T-cell (primary cell): ENCODE data around the gene REG1B. TPM values are rescaled to one million over a fixed set of nuclear protein-coding genes. Genes with fewer than 3 reads are reported as not detected.

ENCODE experiments used
- ATAC-seq, 4 experiments: fragments of 200-7000 bp in 3 of 4; fragments of 150-1000 bp in 1 of 4; cut with Tn5 transposase; replicated peaks in 1 of 4; 1 replicate in 3 of 4; 2 replicates in 1 of 4; pipeline ENCODE4 v1.10.0; 2021; ENCODE audit warnings: moderate library complexity in 3 of 4, mild to moderate bottlenecking in 2 of 4, moderate number of reproducible peaks in 1 of 4
- CTCF ChIA-PET, 2 donors: fragments of 300-600 bp; sonication (Branson Sonifier 250); formaldehyde crosslinking; loops; one replicate each; lab custom pipeline; 2022; ENCODE audit warnings: antibody characterized with exemption in 2 of 2; lab: Charles Lee
- POLR2A ChIA-PET, 2 donors: fragments of 300-600 bp; sonication (Branson Sonifier 250); formaldehyde crosslinking; loops; one replicate each; lab custom pipeline; 2022; ENCODE audit warnings: antibody characterized with exemption in 2 of 2; lab: Charles Lee
- DNase-seq, 35 experiments: peaks; one replicate each; pipeline versions ENCODE4 v3.0.0 to v3.0.0-alpha.2; 2013 to 2023
- H3K27ac ChIP-seq: one replicate; pipeline ENCODE4 v1.5.1; 2013; ENCODE audit warnings: low read length
- H3K27me3 ChIP-seq, 2 experiments: replicated peaks in 1 of 2; 1 replicate in 1 of 2; 2 replicates in 1 of 2; pipeline versions ENCODE4 v1.6.1 to v1.7.0; 2013; ENCODE audit warnings: low read length in 1 of 2, mixed read lengths in 1 of 2; ENCODE audit not compliant: control insufficient read depth in 2 of 2, insufficient read depth in 2 of 2; ENCODE audit errors: extremely low read depth in 1 of 2
- H3K36me3 ChIP-seq, 2 donors: 1 replicate in 1 of 2; 2 replicates in 1 of 2; pipeline versions ENCODE4 v1.6.1 to v1.7.0; 2013; ENCODE audit warnings: low read length in 1 of 2; ENCODE audit not compliant: control insufficient read depth in 2 of 2, insufficient read depth in 1 of 2; ENCODE audit errors: extremely low read depth in 1 of 2
- H3K4me1 ChIP-seq, 2 experiments: 1 replicate in 1 of 2; 2 replicates in 1 of 2; pipeline versions ENCODE4 v1.6.1 to v1.7.0; 2013; ENCODE audit warnings: low read length in 2 of 2, mixed read lengths in 1 of 2; ENCODE audit not compliant: insufficient read depth in 2 of 2, control insufficient read depth in 1 of 2; ENCODE audit errors: extremely low read depth in 1 of 2
- H3K4me3 ChIP-seq, 2 donors: 1 replicate in 1 of 2; 2 replicates in 1 of 2; pipeline versions ENCODE4 v1.5.1 to v1.7.0; 2013; ENCODE audit warnings: mild to moderate bottlenecking in 2 of 2, low read length in 1 of 2, moderate library complexity in 1 of 2; ENCODE audit not compliant: control insufficient read depth in 1 of 2; ENCODE audit errors: extremely low read depth in 1 of 2
- H3K9me3 ChIP-seq: 2 replicates; pipeline ENCODE4 v1.7.0; 2013
- H3K27ac Mint-ChIP-seq, 2 donors: one replicate each; pipeline ENCODE4 v1.8.0; 2020 to 2021; ENCODE audit warnings: mild to moderate bottlenecking in 2 of 2, mixed read lengths in 2 of 2
- H3K27me3 Mint-ChIP-seq, 2 donors: one replicate each; pipeline ENCODE4 v1.8.0; 2021 to 2022; ENCODE audit warnings: mixed read lengths in 2 of 2
- H3K36me3 Mint-ChIP-seq: one replicate; pipeline ENCODE4 v1.8.0; 2021; ENCODE audit warnings: mixed read lengths
- H3K4me1 Mint-ChIP-seq, 3 donors: one replicate each; pipeline ENCODE4 v1.8.0; 2020 to 2022; ENCODE audit warnings: mixed read lengths in 3 of 3, mild to moderate bottlenecking in 1 of 3
- H3K4me3 Mint-ChIP-seq, 3 donors: one replicate each; pipeline ENCODE4 v1.8.0; 2020 to 2022; ENCODE audit warnings: mild to moderate bottlenecking in 3 of 3, mixed read lengths in 3 of 3, moderate library complexity in 3 of 3
- H3K9me3 Mint-ChIP-seq, 3 donors: one replicate each; pipeline ENCODE4 v1.8.0; 2020 to 2022; ENCODE audit warnings: mixed read lengths in 3 of 3
- WGBS: methylation state at CpG from one replicate; pipeline ENCODE4 v1.1.5; 2013; ENCODE audit warnings: missing lambda C conversion rate; ENCODE audit not compliant: insufficient coverage; 5-methylcytosine and 5-hydroxymethylcytosine counted together
- total RNA-seq, 35 experiments: library from RNA in 6 of 35; stranded (reverse) in 6 of 35; fragments of 120-200 nt in 1 of 35; gene quantifications; one replicate each; pipeline versions ENCODE4 v1.2.1 to v1.2.4 and lab custom pipeline; 2013 to 2026

REG1B gene
- total RNA-seq, 5 donors from 2014 or later (not counting 1 experiment from before 2014, with no cell fraction given): 4.9 to 6.5 (median 5.4) TPM; not detected in 2

GRCh38 chr2:79112269-79112668 lies 24.5 kb upstream of the REG1B start:
- H3K27ac Mint-ChIP-seq: no peak overlapping the region
- Histone ChIP-seq H3K9me3 (peaks cover 2% of the 10 kb centered on the region), H3K27ac (no peak overlapping the region), H3K36me3 (no peaks in the 10 kb centered on the region), H3K4me1 (no peaks in the 10 kb centered on the region), H3K27me3 (no peaks in the 10 kb centered on the region), H3K4me3 (no peak overlapping the region)
- ATAC-seq (no peak), DNase-seq (no peak)
- no peak overlapping the region for H3K4me3 Mint-ChIP-seq
- ChIA-PET CTCF (no interaction called here), POLR2A (no interaction called here)
- H3K4me1 Mint-ChIP-seq: no peaks in the 10 kb centered on the region
- H3K36me3 Mint-ChIP-seq: no peaks in the 10 kb centered on the region
- WGBS: 67% methylated on average over 1 of the region's 3 CpGs
- H3K27me3 Mint-ChIP-seq: no peaks in the 10 kb centered on the region
- H3K9me3 Mint-ChIP-seq: peaks cover 5 to 10% (median 6%) of the 10 kb centered on the region in 3 donors

- Histone ChIP-seq H3K4me1 (no peaks in the 10 kb centered on the region), H3K27ac (no peak overlapping the region), H3K36me3 (no peaks in the 10 kb centered on the region), H3K9me3 (peaks cover 3% of the 10 kb centered on the region), H3K27me3 (no peaks in the 10 kb centered on the region), H3K4me3 (no peak overlapping the region)
- no peak for ATAC-seq
- H3K4me1 Mint-ChIP-seq: no peaks in the 10 kb centered on the region
- H3K9me3 Mint-ChIP-seq: peaks cover 12 to 18% (median 14%) of the 10 kb centered on the region in 3 donors
- DNase-seq: no peak
- no peak overlapping the region for H3K4me3 Mint-ChIP-seq
- CTCF ChIA-PET: no interaction called here
- H3K27ac Mint-ChIP-seq: no peak overlapping the region
- no peaks in the 10 kb centered on the region for H3K27me3 Mint-ChIP-seq
- WGBS: 71% methylated on average over 1 of the region's 2 CpGs
- POLR2A ChIA-PET: no interaction called here
- H3K36me3 Mint-ChIP-seq: no peaks in the 10 kb centered on the region
Observed at GRCh38 chr2:79105259-79105658, 17.5 kb upstream of the REG1B start.

DNA sequence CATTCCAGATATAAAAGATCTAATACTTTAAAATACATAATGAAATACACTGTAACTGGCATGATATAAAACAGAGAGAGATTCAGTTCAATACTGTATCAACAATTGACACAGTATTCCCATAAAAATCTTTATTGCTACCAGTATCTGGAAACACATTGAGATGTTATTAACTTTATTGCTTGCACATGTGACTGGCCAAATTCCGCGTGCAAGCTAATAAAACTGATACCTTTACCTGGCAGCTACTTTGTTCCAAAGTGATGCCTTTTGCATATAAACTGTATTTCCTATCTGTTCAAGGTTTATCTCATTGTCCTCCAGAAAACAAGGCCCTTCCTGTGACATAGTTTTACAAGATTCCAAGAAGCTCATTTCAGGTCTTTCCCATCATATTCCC lies 15.4 kb upstream of the REG1B start:
- no peaks in the 10 kb centered on the region for H3K4me1 Mint-ChIP-seq
- H3K36me3 Mint-ChIP-seq: no peaks in the 10 kb centered on the region
- Histone ChIP-seq H3K4me1 (no peaks in the 10 kb centered on the region), H3K4me3 (no peak overlapping the region), H3K27ac (no peak overlapping the region), H3K36me3 (no peaks in the 10 kb centered on the region), H3K9me3 (peaks cover 3% of the 10 kb centered on the region), H3K27me3 (no peaks in the 10 kb centered on the region)
- ChIA-PET POLR2A (no interaction called here), CTCF (no interaction called here)
- DNase-seq (no peak), ATAC-seq (no peak)
- H3K27me3 Mint-ChIP-seq: no peaks in the 10 kb centered on the region
- no peak overlapping the region for H3K4me3 Mint-ChIP-seq
- WGBS: 100% methylated on average over 2 of the region's 2 CpGs
- peaks cover 11 to 22% (median 13%) of the 10 kb centered on the region in 3 donors for H3K9me3 Mint-ChIP-seq
- H3K27ac Mint-ChIP-seq: no peak overlapping the region

DNA sequence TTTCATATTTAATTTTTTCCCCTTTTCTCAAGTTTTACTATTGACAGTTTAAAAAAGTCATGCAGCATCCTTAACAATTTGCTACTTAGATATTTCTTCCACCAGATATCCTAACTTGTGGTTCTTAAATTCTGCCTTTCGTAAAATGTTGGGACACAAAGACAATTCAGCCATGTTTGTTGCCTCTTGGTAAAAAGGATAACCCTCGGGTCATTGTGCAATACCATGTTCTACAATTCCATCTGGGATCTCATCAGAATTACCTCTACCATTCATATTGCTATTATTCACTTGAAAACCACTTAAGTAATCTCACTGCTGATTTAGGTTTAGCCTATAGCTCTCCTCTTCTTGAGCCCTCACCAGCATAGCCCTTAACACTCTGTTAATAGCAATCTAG lies 13.2 kb upstream of the REG1B start:
- H3K4me3 ChIP-seq: no peak overlapping the region
- CTCF ChIA-PET: no interaction called here
- no peaks in the 10 kb centered on the region for H3K36me3 ChIP-seq
- no peaks in the 10 kb centered on the region for H3K4me1 ChIP-seq
- Mint-ChIP-seq H3K4me1 (no peaks in the 10 kb centered on the region), H3K36me3 (no peaks in the 10 kb centered on the region), H3K9me3 (peaks cover 18 to 33% (median 23%) of the 10 kb centered on the region in 3 donors), H3K4me3 (no peak overlapping the region), H3K27ac (no peak overlapping the region), H3K27me3 (no peaks in the 10 kb centered on the region)
- no CpG with 5 or more reads among the region's 2 CpGs for WGBS
- DNase-seq (no peak), ATAC-seq (no peak)
- H3K9me3 ChIP-seq: peaks cover 3% of the 10 kb centered on the region
- no peak overlapping the region for H3K27ac ChIP-seq
- POLR2A ChIA-PET: no interaction called here
- no peaks in the 10 kb centered on the region for H3K27me3 ChIP-seq

DNA sequence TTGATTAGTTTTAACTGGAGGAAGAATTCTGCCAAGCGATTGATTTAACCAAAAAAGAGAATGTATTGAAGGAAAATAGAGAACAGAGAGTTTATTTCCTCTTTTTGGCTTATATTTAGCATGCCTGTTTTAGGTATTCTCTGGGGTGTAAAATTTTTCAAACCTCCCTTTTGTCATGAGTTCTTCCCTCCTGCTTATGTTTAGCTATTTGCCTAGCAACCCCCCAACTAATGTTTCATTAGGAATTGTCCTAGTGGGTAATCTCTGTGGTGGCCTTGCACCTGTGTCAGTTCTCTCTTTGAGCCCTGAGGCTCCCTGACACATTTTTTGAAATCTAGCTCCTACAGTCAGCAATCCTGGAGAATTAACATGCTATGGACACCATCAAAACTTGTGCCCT lies 12.5 kb upstream of the REG1B start:
- ATAC-seq (no peak), DNase-seq (no peak)
- Mint-ChIP-seq H3K27ac (no peak overlapping the region), H3K36me3 (no peaks in the 10 kb centered on the region), H3K9me3 (peaks cover 18 to 33% (median 23%) of the 10 kb centered on the region in 3 donors), H3K4me1 (no peaks in the 10 kb centered on the region), H3K4me3 (no peak overlapping the region), H3K27me3 (no peaks in the 10 kb centered on the region)
- Histone ChIP-seq H3K27me3 (no peaks in the 10 kb centered on the region), H3K4me1 (no peaks in the 10 kb centered on the region), H3K36me3 (no peaks in the 10 kb centered on the region), H3K27ac (no peak overlapping the region), H3K4me3 (no peak overlapping the region), H3K9me3 (peaks cover 3% of the 10 kb centered on the region)
- no CpG with 5 or more reads among the region's 1 CpG for WGBS
- ChIA-PET CTCF (no interaction called here), POLR2A (no interaction called here)

DNA sequence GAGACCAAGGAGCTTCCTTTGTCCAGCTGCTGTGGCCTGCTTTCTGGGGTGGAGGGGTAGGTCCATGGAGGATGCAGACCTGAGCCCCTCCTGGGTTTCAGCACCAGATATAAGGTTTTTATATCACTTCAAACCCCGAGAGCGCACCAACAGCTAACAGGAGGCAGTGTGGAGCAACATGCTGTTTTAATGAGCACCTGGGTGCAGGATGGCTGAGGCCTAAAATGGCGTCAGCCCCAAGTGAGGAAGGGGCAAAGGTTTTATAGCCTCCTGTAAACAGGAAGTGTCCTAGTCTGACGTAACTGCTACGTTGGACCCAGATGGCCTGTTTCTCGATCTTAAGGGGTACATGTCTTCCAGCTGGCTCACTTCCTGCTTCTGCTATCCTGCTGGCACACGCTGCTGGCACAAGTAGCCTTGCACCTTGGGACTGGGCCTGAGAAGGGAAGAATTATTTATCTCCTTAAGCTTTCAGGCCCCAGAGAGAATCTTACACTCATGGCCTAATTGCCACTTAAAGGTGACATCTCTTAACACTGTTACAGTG lies 11.4 kb upstream of the REG1B start:
- Histone ChIP-seq H3K27me3 (no peaks in the 10 kb centered on the region), H3K9me3 (peaks cover 3% of the 10 kb centered on the region), H3K36me3 (no peaks in the 10 kb centered on the region), H3K4me3 (no peak overlapping the region), H3K27ac (no peak overlapping the region), H3K4me1 (no peaks in the 10 kb centered on the region)
- WGBS: 91% methylated on average over 4 of the region's 7 CpGs
- DNase-seq (no peak), ATAC-seq (no peak)
- POLR2A ChIA-PET: no interaction called here
- Mint-ChIP-seq H3K4me1 (no peaks in the 10 kb centered on the region), H3K4me3 (no peak overlapping the region), H3K36me3 (no peaks in the 10 kb centered on the region), H3K27ac (no peak overlapping the region), H3K27me3 (no peaks in the 10 kb centered on the region), H3K9me3 (peaks cover 18 to 27% (median 23%) of the 10 kb centered on the region in 3 donors)
- CTCF ChIA-PET: no interaction called here

DNA sequence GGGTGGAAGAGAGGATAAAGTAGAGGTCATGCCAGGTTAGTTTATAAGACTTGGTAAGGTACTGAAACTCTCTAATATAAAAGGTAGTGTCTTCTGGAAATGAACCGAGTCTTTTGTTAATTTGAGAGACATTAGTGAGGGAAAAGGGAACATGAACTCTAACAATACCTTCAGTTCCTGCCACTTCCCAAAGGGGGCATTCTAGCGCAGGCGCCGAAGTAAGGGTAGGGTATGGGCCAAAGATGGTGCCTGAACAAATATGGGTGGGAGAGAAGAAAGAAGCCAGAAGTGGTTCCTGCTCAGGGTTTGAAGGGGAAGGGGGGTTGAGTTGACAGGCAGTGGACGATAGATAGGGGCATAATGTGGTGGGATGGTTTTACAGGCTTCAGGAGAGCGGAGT lies 10.1 kb upstream of the REG1B start:
- Mint-ChIP-seq H3K36me3 (no peaks in the 10 kb centered on the region), H3K27me3 (no peaks in the 10 kb centered on the region), H3K4me3 (no peak overlapping the region), H3K9me3 (peaks cover 13 to 23% (median 23%) of the 10 kb centered on the region in 3 donors), H3K27ac (no peak overlapping the region), H3K4me1 (no peaks in the 10 kb centered on the region)
- no peak for DNase-seq
- 72% methylated on average over 5 of the region's 6 CpGs for WGBS
- ChIA-PET POLR2A (no interaction called here), CTCF (no interaction called here)
- H3K27me3 ChIP-seq: no peaks in the 10 kb centered on the region
- H3K27ac ChIP-seq: no peak overlapping the region
- no peaks in the 10 kb centered on the region for H3K36me3 ChIP-seq
- no peaks in the 10 kb centered on the region for H3K4me1 ChIP-seq
- H3K9me3 ChIP-seq: peaks cover 3% of the 10 kb centered on the region
- H3K4me3 ChIP-seq: no peak overlapping the region
- no peak for ATAC-seq
